GM12873 (cell line): ENCODE measurements around the gene HIPK1.

Source experiments
- TF ChIP-seq, protein P1 (sequence below): IDR thresholded peaks from 2 replicates; pipeline ENCODE4 v1.5.1; 2012; ENCODE audit warnings: low read depth, mild to moderate bottlenecking, moderate library complexity, low read length, control low read depth; ENCODE audit not compliant: insufficient read depth; ENCODE audit errors: missing control alignments

Gene HIPK1

DNA sequence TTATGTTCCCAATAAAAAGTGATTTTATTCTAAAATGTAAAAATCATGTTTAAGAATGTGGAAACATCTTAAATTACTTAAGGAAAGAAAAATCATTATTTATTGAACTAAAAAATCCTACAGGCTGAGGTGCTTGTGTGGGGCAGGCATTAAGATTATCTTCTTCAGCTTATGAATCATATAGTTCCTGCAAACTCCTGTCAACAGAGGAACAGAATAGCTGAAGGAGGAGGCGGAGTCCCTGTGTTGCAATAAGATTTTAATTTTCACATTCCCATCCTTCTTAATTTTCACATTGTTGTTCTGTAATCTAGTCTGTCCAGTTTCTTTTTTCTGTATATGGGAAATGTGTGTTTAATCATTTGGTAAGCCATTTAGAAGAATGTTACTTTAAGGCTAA, 29.6 kb downstream of the HIPK1 start:
- TF ChIP-seq, protein P1, sequence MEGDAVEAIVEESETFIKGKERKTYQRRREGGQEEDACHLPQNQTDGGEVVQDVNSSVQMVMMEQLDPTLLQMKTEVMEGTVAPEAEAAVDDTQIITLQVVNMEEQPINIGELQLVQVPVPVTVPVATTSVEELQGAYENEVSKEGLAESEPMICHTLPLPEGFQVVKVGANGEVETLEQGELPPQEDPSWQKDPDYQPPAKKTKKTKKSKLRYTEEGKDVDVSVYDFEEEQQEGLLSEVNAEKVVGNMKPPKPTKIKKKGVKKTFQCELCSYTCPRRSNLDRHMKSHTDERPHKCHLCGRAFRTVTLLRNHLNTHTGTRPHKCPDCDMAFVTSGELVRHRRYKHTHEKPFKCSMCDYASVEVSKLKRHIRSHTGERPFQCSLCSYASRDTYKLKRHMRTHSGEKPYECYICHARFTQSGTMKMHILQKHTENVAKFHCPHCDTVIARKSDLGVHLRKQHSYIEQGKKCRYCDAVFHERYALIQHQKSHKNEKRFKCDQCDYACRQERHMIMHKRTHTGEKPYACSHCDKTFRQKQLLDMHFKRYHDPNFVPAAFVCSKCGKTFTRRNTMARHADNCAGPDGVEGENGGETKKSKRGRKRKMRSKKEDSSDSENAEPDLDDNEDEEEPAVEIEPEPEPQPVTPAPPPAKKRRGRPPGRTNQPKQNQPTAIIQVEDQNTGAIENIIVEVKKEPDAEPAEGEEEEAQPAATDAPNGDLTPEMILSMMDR: no peak

DNA sequence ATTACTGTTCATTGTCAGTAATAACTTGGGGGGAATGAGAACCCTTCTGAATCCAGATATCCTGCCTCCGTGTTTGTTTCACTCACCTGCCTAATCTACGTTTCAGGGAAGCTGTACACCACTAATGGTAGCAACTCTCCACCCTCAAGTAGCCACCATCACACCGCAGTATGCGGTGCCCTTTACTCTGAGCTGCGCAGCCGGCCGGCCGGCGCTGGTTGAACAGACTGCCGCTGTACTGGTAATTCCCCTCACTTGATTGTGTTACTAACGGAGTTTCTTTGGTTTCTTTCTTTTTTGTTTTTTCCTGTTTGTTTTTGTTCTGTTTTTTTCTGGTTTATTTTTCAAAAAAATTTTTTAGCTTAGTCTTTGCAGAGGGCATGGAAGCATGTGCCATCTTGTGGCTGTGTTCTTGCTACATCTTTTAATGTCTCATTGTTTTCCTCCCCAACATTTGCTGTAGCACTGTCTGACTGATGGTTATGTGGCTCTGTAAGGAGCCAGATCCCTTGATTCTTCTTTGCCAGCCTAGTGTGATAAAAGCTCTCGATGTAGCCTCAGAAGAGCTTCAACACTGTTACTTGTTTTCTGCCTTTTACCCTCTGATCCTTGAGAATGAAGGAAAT, 34.3 kb downstream of the HIPK1 start:
- TF ChIP-seq, protein P1: peak; percentile 12

DNA sequence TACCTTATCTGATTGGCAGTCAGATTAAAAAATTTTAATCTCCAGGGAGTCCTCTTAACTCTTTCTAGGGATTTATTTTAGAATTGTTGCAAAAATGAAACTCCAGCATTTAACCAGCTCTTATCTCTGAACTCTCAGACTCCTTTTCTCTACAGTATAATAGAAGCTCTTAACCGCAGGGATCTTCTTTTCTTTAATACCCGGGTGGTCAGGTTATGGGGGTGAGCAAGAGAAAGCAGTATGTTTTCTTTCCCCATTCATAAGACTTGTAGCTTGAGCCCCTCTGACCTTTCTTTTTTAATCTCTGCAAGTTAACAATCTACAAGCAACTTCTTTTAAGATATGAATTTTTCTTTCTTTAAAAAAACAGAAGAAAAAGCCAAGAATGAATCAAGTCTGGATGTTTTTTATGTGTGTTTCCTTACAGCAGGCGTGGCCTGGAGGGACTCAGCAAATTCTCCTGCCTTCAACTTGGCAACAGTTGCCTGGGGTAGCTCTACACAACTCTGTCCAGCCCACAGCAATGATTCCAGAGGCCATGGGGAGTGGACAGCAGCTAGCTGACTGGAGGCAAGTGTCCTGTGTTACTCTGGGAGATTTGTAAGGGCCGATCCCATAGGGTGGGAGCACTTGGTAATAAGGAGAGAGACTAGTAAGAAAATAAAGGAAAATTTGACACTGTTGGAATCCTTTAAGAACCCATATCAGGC, 36.7 kb downstream of the HIPK1 start:
- TF ChIP-seq, protein P1: no peak

DNA sequence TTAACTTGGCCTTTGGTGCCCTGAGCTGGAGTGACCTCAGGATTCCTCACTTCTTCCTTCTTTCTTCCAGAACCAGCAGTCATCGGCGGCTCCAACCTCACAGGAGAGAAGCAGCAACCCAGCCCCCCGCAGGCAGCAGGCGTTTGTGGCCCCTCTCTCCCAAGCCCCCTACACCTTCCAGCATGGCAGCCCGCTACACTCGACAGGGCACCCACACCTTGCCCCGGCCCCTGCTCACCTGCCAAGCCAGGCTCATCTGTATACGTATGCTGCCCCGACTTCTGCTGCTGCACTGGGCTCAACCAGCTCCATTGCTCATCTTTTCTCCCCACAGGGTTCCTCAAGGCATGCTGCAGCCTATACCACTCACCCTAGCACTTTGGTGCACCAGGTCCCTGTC, 43.8 kb downstream of the HIPK1 start:
- TF ChIP-seq, protein P1: no peak

DNA sequence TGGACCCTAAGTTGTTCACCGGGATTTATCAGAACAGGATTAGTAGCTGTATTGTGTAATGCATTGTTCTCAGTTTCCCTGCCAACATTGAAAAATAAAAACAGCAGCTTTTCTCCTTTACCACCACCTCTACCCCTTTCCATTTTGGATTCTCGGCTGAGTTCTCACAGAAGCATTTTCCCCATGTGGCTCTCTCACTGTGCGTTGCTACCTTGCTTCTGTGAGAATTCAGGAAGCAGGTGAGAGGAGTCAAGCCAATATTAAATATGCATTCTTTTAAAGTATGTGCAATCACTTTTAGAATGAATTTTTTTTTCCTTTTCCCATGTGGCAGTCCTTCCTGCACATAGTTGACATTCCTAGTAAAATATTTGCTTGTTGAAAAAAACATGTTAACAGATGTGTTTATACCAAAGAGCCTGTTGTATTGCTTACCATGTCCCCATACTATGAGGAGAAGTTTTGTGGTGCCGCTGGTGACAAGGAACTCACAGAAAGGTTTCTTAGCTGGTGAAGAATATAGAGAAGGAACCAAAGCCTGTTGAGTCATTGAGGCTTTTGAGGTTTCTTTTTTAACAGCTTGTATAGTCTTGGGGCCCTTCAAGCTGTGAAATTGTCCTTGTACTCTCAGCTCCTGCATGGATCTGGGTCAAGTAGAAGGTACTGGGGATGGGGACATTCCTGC, 46.2 kb downstream of the HIPK1 start:
- TF ChIP-seq, protein P1: no peak

DNA sequence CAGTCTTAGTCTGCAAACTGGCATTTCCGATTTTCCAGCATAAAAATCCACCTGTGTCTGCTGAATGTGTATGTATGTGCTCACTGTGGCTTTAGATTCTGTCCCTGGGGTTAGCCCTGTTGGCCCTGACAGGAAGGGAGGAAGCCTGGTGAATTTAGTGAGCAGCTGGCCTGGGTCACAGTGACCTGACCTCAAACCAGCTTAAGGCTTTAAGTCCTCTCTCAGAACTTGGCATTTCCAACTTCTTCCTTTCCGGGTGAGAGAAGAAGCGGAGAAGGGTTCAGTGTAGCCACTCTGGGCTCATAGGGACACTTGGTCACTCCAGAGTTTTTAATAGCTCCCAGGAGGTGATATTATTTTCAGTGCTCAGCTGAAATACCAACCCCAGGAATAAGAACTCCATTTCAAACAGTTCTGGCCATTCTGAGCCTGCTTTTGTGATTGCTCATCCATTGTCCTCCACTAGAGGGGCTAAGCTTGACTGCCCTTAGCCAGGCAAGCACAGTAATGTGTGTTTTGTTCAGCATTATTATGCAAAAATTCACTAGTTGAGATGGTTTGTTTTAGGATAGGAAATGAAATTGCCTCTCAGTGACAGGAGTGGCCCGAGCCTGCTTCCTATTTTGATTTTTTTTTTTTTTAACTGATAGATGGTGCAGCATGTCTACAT, 47.6 kb downstream of the HIPK1 start:
- TF ChIP-seq, protein P1: peak; percentile 59

DNA sequence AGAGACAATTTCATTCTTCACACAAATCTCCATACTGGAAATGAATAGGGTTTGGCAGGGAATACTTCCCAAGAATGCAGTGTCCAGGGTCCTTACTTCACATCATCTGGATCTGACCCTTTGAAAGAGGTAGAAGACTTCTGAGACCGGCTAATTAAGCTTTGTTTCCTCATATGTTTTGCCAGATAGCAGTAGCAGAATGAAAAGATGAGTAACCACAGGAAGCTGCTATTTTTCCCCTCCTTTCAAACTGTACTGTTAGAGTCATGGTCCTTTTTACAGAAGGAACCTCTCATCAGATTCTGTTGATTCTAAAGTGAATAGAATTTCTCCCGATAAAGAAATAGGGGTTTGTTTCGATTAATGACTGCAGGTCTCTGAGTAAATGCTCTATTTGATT, 48.8 kb downstream of the HIPK1 start:
- TF ChIP-seq, protein P1: no peak
